Glutamatergic neuron (in vitro differentiated cells): ENCODE results near the gene IL32. TPM values are rescaled to one million over a fixed set of nuclear protein-coding genes. Genes with fewer than 3 reads are reported as not detected.

Experiments
- DNase-seq: peaks from one replicate; pipeline ENCODE4 v3.0.0; 2022
- H3K27ac Mint-ChIP-seq: one replicate; pipeline ENCODE4 v1.8.0; 2020; ENCODE audit warnings: mild to moderate bottlenecking, mixed read lengths, inconsistent platforms; ENCODE audit not compliant: unreplicated experiment
- H3K27me3 Mint-ChIP-seq: one replicate; pipeline ENCODE4 v1.8.0; 2020; ENCODE audit warnings: mild to moderate bottlenecking, moderate library complexity, mixed read lengths, inconsistent platforms; ENCODE audit not compliant: unreplicated experiment
- H3K36me3 Mint-ChIP-seq: one replicate; pipeline ENCODE4 v1.8.0; 2020; ENCODE audit warnings: mild to moderate bottlenecking, mixed read lengths, inconsistent platforms; ENCODE audit not compliant: unreplicated experiment
- H3K4me1 Mint-ChIP-seq: one replicate; pipeline ENCODE4 v1.8.0; 2020; ENCODE audit warnings: mild to moderate bottlenecking, low read depth, mixed read lengths, inconsistent platforms; ENCODE audit not compliant: unreplicated experiment
- H3K4me3 Mint-ChIP-seq: one replicate; pipeline ENCODE4 v1.8.0; 2020; ENCODE audit warnings: mild to moderate bottlenecking, mixed read lengths, inconsistent platforms; ENCODE audit not compliant: unreplicated experiment
- H3K9me3 Mint-ChIP-seq: one replicate; pipeline ENCODE4 v1.8.0; 2020; ENCODE audit warnings: mild to moderate bottlenecking, moderate library complexity, mixed read lengths, inconsistent platforms; ENCODE audit not compliant: unreplicated experiment
- total RNA-seq: library from RNA; stranded (reverse); fragmentation: NEBNext Ultra II Directional; extraction: Animal tissue kit (Norgen Biotek cat#: 25700); gene quantifications from one replicate; pipeline ENCODE4 v1.2.1, GENCODE V29; 2021; ENCODE audit not compliant: unreplicated experiment
- TF ChIP-seq, protein P1 (sequence below): fragments of 200-600 bp; sonication (generic); IDR thresholded peaks from one replicate; pipeline ENCODE4 v1.5.0; 2021; ENCODE audit not compliant: partially characterized antibody, unreplicated experiment

IL32 gene
- total RNA-seq, 1 donor from 2014 or later: 1.3 TPM

DNA sequence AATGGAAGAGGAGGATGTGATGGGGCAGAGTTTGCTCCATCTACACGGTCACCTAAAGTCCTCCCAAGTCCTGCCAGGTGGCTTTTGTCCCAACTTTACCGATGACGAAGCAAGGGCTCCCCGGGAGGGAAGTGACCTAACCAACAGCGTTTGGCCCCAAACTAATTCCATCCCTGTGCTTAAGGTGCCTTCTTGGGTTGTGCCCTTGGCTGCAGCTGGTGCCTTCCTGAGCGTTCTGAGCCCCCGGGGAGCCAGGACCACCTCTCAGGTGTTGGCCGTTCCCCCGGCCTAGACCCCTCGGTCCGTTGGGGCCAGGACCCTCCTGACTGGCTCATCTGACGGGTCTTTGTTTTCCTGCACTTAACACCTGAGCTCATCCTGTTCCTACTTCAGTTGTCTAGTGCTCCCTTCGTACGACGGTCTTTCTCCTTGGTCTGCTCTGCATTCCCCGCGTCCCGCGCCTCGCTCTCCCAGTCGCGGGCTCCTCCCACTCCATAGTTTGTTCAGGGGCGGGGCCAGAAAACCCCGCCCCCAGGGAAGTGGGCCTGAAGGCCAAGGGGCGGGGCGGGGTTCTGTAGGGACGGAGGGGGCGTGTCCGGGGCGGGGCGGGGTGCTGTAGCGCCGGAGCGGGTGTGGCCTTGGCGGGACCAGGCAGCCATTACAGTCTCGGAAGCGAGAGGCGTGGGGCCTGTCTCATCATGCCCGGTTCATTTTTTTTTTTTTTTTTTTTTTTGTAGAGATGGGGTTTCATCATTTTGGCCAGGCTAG is 34.5 kb downstream of the IL32 start:
- peak overlapping the region; percentile 89 for H3K4me3 Mint-ChIP-seq
- peaks cover 10% of the 10 kb centered on the region for H3K4me1 Mint-ChIP-seq
- peaks cover 4% of the 10 kb centered on the region for H3K9me3 Mint-ChIP-seq
- H3K27me3 Mint-ChIP-seq: peaks cover 12% of the 10 kb centered on the region
- H3K27ac Mint-ChIP-seq: no peak overlapping the region
- DNase-seq: peak; percentile 91
- TF ChIP-seq, protein P1, sequence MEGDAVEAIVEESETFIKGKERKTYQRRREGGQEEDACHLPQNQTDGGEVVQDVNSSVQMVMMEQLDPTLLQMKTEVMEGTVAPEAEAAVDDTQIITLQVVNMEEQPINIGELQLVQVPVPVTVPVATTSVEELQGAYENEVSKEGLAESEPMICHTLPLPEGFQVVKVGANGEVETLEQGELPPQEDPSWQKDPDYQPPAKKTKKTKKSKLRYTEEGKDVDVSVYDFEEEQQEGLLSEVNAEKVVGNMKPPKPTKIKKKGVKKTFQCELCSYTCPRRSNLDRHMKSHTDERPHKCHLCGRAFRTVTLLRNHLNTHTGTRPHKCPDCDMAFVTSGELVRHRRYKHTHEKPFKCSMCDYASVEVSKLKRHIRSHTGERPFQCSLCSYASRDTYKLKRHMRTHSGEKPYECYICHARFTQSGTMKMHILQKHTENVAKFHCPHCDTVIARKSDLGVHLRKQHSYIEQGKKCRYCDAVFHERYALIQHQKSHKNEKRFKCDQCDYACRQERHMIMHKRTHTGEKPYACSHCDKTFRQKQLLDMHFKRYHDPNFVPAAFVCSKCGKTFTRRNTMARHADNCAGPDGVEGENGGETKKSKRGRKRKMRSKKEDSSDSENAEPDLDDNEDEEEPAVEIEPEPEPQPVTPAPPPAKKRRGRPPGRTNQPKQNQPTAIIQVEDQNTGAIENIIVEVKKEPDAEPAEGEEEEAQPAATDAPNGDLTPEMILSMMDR: no peak
- no peaks in the 10 kb centered on the region for H3K36me3 Mint-ChIP-seq

DNA sequence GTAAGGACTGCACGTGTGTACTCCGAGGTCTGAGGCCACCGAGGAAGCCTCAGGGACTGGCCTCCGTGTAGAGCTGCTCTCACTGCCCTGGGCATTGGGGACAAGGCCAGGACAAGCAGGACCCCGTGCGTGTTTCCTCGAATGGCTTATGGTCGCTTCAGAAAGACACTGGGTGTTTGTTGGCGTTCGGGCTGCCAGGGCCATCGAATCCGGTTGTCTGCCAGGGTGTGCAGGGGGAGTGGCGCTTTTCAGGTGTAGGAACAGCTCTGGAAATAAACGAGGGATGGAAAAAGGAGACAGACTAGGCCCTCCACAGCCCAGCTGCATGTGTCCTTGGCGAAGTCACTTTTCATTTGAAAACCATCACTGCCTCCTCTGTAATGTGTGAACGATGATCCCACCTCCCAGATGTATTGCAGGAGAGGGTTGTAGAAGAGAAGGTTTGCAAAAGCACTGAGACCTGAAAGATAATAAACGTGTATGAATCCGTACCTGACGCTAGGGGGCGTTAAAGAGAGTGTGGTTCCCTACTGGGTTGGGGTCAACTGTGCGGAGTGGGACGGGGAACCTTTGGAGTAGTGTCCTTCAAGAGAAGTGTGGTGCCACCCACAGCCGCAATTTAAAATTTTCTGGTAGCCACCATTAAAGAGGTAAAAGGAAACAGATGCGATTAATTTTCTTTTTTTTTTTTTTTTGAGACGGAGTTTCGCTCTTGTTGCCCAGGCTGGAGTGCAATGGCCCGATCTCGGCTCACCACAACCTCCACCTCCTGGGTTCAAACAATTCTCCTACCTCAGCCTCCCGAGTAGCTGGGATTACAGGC is 35.8 kb downstream of the IL32 start:
- TF ChIP-seq, protein P1: peak; percentile 87
- peaks cover 4% of the 10 kb centered on the region for H3K9me3 Mint-ChIP-seq
- H3K4me3 Mint-ChIP-seq: no peak overlapping the region

DNA sequence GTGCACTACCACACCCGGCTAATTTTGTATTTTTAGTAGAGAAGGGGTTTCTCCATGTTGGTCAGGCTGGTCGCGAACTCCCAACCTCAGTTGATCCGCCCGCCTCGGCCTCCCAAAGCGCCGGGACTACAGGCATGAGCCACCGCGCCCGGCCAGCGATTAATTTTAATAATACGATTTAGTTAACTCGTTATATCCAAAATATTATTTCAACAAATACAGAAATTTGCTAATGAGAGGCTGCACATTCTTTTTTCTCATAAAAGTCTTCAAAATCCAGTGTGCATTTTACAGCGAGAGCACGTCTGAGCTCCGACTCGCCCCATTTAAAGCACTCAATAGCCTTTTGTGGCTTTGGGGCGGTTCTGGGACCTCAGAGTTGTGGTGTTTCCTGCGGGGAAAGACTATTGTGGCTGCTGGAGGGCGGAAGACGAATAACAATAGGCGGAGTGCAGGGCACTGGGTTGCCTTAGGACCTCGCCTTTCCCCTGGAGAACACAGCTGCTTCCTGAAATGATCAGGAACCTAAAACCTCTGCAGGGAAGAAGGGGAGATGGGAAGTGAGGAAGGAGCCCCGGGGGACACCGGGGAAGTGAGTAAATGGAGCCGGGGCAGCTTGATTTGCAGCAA is 36.5 kb downstream of the IL32 start:
- DNase-seq: no peak
- Mint-ChIP-seq H3K27ac (peak overlapping the region; percentile 8), H3K4me1 (peaks cover 15% of the 10 kb centered on the region)

More for the DNA sequence above, 35.8 kb downstream of the IL32 start:
- Mint-ChIP-seq H3K27ac (no peak overlapping the region), H3K36me3 (no peaks in the 10 kb centered on the region), H3K4me1 (peaks cover 15% of the 10 kb centered on the region), H3K27me3 (peaks cover 16% of the 10 kb centered on the region)
- DNase-seq: no peak

DNA sequence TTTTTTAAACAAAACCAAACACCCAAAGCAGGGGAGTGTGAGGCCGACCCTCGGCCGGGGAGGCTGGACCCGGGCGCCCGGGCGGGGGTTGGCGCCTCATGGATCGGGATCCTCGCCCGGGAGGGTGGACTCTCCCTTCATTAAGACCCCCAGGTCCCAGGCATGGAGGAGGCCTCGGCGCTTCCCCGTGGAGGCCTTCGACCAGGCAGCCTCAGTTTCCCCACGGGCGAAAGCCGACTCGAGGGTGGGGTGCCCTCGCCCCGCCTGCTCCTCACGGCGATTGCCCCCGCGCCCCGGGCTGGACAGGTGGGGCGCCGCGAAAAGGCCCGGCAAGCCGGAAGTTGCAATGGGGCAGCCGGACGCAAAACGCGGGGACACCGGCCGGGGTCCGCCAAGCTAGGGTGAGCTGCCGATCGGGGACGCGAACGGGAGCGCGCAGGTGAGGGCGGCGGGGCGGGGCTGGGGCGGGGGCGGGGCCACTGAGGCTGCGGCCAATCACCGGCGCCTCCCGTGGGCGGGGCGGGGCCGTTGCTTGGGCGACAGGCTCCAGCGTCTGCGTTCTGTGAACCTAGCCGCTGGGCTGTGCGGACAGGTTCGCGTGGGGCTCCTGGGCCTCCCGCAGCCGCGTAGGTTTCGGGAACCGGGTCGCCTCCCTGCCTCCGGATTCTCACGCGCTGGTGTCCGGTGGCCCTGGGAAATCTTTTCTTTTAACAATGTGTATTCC is 40.9 kb downstream of the IL32 start:
- H3K9me3 Mint-ChIP-seq: peaks cover 4% of the 10 kb centered on the region

More for the DNA sequence above, 36.5 kb downstream of the IL32 start:
- peaks cover 17% of the 10 kb centered on the region for H3K27me3 Mint-ChIP-seq
- TF ChIP-seq, protein P1: no peak
- no peak overlapping the region for H3K4me3 Mint-ChIP-seq
- no peaks in the 10 kb centered on the region for H3K36me3 Mint-ChIP-seq
- peaks cover 6% of the 10 kb centered on the region for H3K9me3 Mint-ChIP-seq

More for the DNA sequence above, 40.9 kb downstream of the IL32 start:
- Mint-ChIP-seq H3K4me1 (peaks cover 8% of the 10 kb centered on the region), H3K27me3 (peaks cover 7% of the 10 kb centered on the region), H3K36me3 (no peaks in the 10 kb centered on the region), H3K4me3 (peak overlapping the region; percentile 89), H3K27ac (peak overlapping the region; percentile 55)
- TF ChIP-seq, protein P1: no peak
- peak; percentile 98 for DNase-seq
